Measurements from ENCODE around the gene CPVL. TPM values are rescaled to one million over a fixed set of nuclear protein-coding genes. Genes with fewer than 3 reads are reported as not detected.
A peak's percentile ranks its signal among the peaks of the same experiment; 100 is the strongest.

Gene CPVL
- total RNA-seq, 1 experiment from 2014 or later = 1.6 TPM

DNA sequence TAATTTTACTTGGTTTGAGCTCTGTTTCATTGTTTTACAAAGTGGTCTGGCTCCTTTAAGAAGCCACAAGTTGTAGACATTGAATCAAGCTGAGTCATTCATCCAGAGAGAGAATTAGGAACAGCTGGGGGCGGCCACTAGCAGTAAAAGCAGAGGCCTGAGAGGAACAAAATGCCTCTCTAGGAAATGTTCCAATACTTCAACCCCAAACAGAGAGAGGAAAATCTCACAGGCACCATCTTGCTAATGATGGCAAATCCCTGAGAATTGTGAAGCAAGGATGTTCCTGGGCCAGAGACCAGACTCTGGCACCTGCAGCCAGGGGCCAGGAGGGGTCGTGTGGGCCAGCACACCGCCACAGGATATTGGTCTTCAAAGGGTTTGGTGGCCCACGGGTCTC is 161.7 kb downstream of the CPVL start:
- Histone ChIP-seq H3K4me1 (replicated peaks) (peaks cover 41% of the 10 kb centered on the region), H3K27me3 (replicated peaks) (no peaks in the 10 kb centered on the region), H3K36me3 (no peaks in the 10 kb centered on the region), H3K4me3 (no peak overlapping the region), H3K9me3 (replicated peaks) (no peaks in the 10 kb centered on the region), H3K27ac (peak overlapping the region; percentile 59)
- peak; percentile 83 to 85 for DNase-seq (ENCODE audit: low read depth in 1 of 2, low spot score in 2 of 2)

DNA sequence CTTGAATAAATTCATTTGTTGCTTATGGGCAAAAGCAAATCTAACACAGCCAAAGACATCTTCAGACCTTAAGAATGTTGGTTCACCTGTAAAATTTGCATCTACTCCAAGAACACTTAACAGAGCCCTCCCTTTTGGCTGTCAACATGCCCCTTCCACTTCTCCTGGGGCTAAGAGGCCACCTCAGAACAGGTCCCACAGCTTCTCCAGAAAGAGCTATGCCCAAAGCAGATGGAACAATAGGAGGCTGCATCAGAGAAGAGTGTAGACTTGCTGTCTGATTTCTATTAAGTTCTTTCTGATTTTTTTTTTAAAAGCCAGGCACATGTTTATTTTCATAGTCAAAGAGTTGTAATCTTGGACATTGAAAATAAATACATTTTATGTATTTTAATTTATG is 162.1 kb downstream of the CPVL start:
- Histone ChIP-seq H3K9me3 (replicated peaks) (no peaks in the 10 kb centered on the region), H3K27ac (peak overlapping the region; percentile 59; the same call in 1 of the 2 replicates), H3K4me1 (replicated peaks) (peaks cover 37% of the 10 kb centered on the region), H3K4me3 (no peak overlapping the region), H3K27me3 (replicated peaks) (no peaks in the 10 kb centered on the region), H3K36me3 (no peaks in the 10 kb centered on the region)
- no peak for DNase-seq (ENCODE audit: low read depth in 1 of 2, low spot score in 2 of 2)

GRCh38 chr7:28983396-28984190 is 162.7 kb downstream of the CPVL start:
- no peaks in the 10 kb centered on the region for H3K36me3 ChIP-seq
- H3K9me3 ChIP-seq (replicated peaks) = no peaks in the 10 kb centered on the region
- DNase-seq (ENCODE audit: low read depth in 1 of 2, low spot score in 2 of 2) = no peak
- H3K4me3 ChIP-seq = no peak overlapping the region
- H3K4me1 ChIP-seq (replicated peaks) = peaks cover 31% of the 10 kb centered on the region
- H3K27me3 ChIP-seq (replicated peaks) = no peaks in the 10 kb centered on the region
- H3K27ac ChIP-seq = no peak overlapping the region

- Histone ChIP-seq H3K36me3 (no peaks in the 10 kb centered on the region), H3K27ac (no peak overlapping the region)
Measured at GRCh38 chr7:28981161-28981465, 165.2 kb downstream of the CPVL start.

GRCh38 chr7:28980451-28981160 is 165.7 kb downstream of the CPVL start:
- no peak for DNase-seq (ENCODE audit: low read depth in 1 of 2, low spot score in 2 of 2)
- Histone ChIP-seq H3K4me1 (replicated peaks) (peaks cover 18% of the 10 kb centered on the region), H3K27ac (no peak overlapping the region), H3K36me3 (no peaks in the 10 kb centered on the region), H3K9me3 (replicated peaks) (no peaks in the 10 kb centered on the region), H3K27me3 (replicated peaks) (no peaks in the 10 kb centered on the region), H3K4me3 (no peak overlapping the region)

More at GRCh38 chr7:28981161-28981465, 165.2 kb downstream of the CPVL start:
- H3K9me3 ChIP-seq (replicated peaks) = no peaks in the 10 kb centered on the region
- H3K4me3 ChIP-seq = no peak overlapping the region
- peaks cover 18% of the 10 kb centered on the region for H3K4me1 ChIP-seq (replicated peaks)
- DNase-seq (ENCODE audit: low read depth in 1 of 2, low spot score in 2 of 2) = no peak
- no peaks in the 10 kb centered on the region for H3K27me3 ChIP-seq (replicated peaks)

- no peaks in the 10 kb centered on the region for H3K36me3 ChIP-seq
- H3K9me3 ChIP-seq (replicated peaks) = no peaks in the 10 kb centered on the region
- H3K4me3 ChIP-seq = no peak overlapping the region
- no peak overlapping the region for H3K27ac ChIP-seq
- no peak for DNase-seq (ENCODE audit: low read depth in 1 of 2, low spot score in 2 of 2)
- H3K4me1 ChIP-seq (replicated peaks) = peaks cover 10% of the 10 kb centered on the region
- no peaks in the 10 kb centered on the region for H3K27me3 ChIP-seq (replicated peaks)
Measured at GRCh38 chr7:28979776-28980175, 166.6 kb downstream of the CPVL start.

DNA sequence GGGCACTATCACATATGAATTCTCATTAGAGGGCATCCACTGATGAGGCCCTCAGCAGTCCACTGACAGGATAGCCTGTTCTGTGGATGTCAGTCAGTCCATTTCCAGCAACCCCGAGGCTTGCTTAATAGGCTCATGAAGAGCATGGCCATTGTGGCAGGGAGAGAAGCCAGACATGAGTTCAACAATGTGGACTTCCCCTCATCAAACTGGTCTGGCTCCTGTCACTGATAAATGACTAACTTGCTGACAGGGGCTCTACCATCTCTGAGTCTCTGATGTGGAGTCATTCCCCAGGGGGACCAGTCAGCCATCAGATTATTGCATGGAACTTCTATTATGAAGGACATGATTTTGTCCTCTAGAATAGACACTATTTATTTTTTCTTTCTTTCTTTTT is 168.5 kb downstream of the CPVL start:
- DNase-seq (ENCODE audit: low read depth in 1 of 2, low spot score in 2 of 2) = no peak
- Histone ChIP-seq H3K4me1 (replicated peaks) (no peaks in the 10 kb centered on the region), H3K27me3 (replicated peaks) (no peaks in the 10 kb centered on the region), H3K27ac (no peak overlapping the region), H3K36me3 (no peaks in the 10 kb centered on the region), H3K4me3 (no peak overlapping the region), H3K9me3 (replicated peaks) (0 out of 2 replicates have a peak, but pooled peaks cover 3% of the 10 kb centered on the region)

- no peak overlapping the region for H3K4me3 ChIP-seq
- 0 out of 2 replicates have a peak, but pooled peaks cover 3% of the 10 kb centered on the region for H3K9me3 ChIP-seq (replicated peaks)
- H3K27me3 ChIP-seq (replicated peaks) = peaks cover 8% of the 10 kb centered on the region; the same call in 1 of the 2 replicates
- no peaks in the 10 kb centered on the region for H3K4me1 ChIP-seq (replicated peaks)
- no peak overlapping the region for H3K27ac ChIP-seq
- no peak for DNase-seq (ENCODE audit: low read depth in 1 of 2, low spot score in 2 of 2)
- H3K36me3 ChIP-seq = no peaks in the 10 kb centered on the region
Measured at GRCh38 chr7:28976022-28976421, 170.3 kb downstream of the CPVL start.

DNA sequence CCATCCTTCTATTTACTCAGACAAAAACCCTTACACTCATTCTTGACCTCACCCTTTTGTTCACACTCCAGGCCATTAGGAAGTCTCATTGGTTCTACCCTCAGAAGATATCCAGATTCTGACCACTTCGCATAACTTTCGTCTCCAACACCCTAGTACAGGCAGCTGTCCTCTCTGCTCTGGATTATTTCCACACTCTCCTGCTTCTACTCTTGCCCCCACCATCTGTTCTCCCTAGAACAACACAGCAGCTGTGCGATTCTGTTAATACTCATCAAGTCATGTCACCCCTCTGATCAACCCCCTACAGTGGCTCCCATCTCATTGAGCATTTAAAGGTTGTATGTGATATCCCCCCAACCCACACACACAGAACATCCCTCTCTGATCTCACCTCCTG is 172.7 kb downstream of the CPVL start:
- DNase-seq (ENCODE audit: low read depth in 1 of 2, low spot score in 2 of 2) = no peak

GRCh38 chr7:28964056-28964455 is 182.3 kb downstream of the CPVL start:
- H3K4me3 ChIP-seq = no peak overlapping the region
- peaks cover 32% of the 10 kb centered on the region for H3K27me3 ChIP-seq (replicated peaks)
- no peak overlapping the region for H3K27ac ChIP-seq
- H3K9me3 ChIP-seq (replicated peaks) = no peaks in the 10 kb centered on the region
- DNase-seq (ENCODE audit: low read depth in 1 of 2, low spot score in 2 of 2) = no peak
- H3K36me3 ChIP-seq = no peaks in the 10 kb centered on the region
- no peaks in the 10 kb centered on the region for H3K4me1 ChIP-seq (replicated peaks)

More for the DNA sequence above, 172.7 kb downstream of the CPVL start:
- peaks cover 11% of the 10 kb centered on the region; the same call in 1 of the 2 replicates for H3K27me3 ChIP-seq (replicated peaks)
- no peak overlapping the region for H3K4me3 ChIP-seq
- H3K4me1 ChIP-seq (replicated peaks) = no peaks in the 10 kb centered on the region
- 0 out of 2 replicates have a peak, but pooled peaks cover 3% of the 10 kb centered on the region for H3K9me3 ChIP-seq (replicated peaks)
- H3K36me3 ChIP-seq = no peaks in the 10 kb centered on the region
- H3K27ac ChIP-seq = no peak overlapping the region

- Histone ChIP-seq H3K9me3 (replicated peaks) (peaks cover 9% of the 10 kb centered on the region; the same call in 1 of the 2 replicates), H3K27me3 (replicated peaks) (peaks cover 48% of the 10 kb centered on the region), H3K27ac (no peak overlapping the region), H3K4me1 (replicated peaks) (peaks cover 16% of the 10 kb centered on the region), H3K4me3 (no peak overlapping the region), H3K36me3 (no peaks in the 10 kb centered on the region)
- no peak for DNase-seq (ENCODE audit: low read depth in 1 of 2, low spot score in 2 of 2)
Measured at GRCh38 chr7:28961972-28962371, 184.4 kb downstream of the CPVL start.

DNA sequence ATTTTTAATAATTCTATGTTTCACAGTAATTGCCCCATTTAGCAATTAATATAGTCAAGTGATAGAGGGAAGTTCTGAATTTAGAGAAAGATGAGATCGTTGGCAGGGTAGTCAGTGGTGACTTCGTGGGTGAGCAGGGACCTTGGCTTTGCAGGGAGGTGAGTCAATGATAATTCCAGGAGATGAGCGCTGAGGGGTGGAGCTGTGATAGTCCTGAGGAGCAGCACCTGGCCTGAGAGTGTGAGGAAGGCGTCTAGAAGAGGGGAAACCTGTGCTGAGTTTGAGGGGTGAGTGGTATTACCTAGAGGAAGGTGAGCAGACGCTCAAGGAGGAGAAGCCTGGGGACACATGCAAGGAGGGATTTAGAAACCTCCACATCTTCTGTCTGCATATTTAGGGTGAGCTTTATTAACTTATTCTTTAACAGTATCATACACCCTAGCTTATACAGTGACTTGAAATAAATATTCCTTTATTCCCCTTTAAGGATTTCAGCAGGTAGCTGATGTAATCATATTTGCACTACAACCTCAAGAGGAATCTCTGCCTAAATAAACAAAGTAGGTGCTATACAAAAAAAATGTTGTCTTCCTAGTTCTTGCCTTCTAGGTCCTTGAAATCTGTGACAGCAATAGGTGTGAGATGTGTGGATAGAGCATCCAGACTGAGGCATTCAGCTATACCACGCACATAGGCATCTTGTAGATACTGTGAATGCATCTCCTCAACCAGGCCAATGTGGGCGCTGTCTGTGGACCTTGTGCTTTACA is 186.1 kb downstream of the CPVL start:
- Histone ChIP-seq H3K36me3 (peaks cover 7% of the 10 kb centered on the region; the same call in 1 of the 2 replicates), H3K4me1 (replicated peaks) (peaks cover 29% of the 10 kb centered on the region), H3K27ac (no peak overlapping the region), H3K9me3 (replicated peaks) (peaks cover 21% of the 10 kb centered on the region), H3K27me3 (replicated peaks) (peaks cover 65% of the 10 kb centered on the region), H3K4me3 (no peak overlapping the region)
- no peak for DNase-seq (ENCODE audit: low read depth in 1 of 2, low spot score in 2 of 2)

- Histone ChIP-seq H3K36me3 (peaks cover 7% of the 10 kb centered on the region; the same call in 1 of the 2 replicates), H3K4me1 (replicated peaks) (peaks cover 29% of the 10 kb centered on the region), H3K9me3 (replicated peaks) (peaks cover 21% of the 10 kb centered on the region), H3K27me3 (replicated peaks) (peaks cover 78% of the 10 kb centered on the region), H3K4me3 (no peak overlapping the region), H3K27ac (no peak overlapping the region)
- no peak for DNase-seq (ENCODE audit: low read depth in 1 of 2, low spot score in 2 of 2)
Measured at GRCh38 chr7:28958980-28959347, 187.4 kb downstream of the CPVL start.

Data from SJSA1 (cell line).